Uterus (tissue), 2 donors: ENCODE measurements around the gene RPL37A.

ENCODE experiments used
- POLR2A ChIP-seq, 2 donors: fragments of 450-650 bp; IDR thresholded peaks; one replicate each; pipeline ENCODE4 v1.6.1; 2016; ENCODE audit warnings: antibody characterized with exemption in 2 of 2, mild to moderate bottlenecking in 1 of 2, moderate library complexity in 1 of 2
- TF ChIP-seq, protein P1 (sequence below), 4 experiments: fragments of 200-600 bp in 2 of 4; fragments of 450-650 bp in 2 of 4; sonication (generic) in 2 of 4; IDR thresholded peaks; one replicate each; pipeline ENCODE4 v1.5.1; 2016 to 2019; ENCODE audit warnings: antibody characterized with exemption in 4 of 4, mild to moderate bottlenecking in 2 of 4, moderate library complexity in 1 of 4

DNA sequence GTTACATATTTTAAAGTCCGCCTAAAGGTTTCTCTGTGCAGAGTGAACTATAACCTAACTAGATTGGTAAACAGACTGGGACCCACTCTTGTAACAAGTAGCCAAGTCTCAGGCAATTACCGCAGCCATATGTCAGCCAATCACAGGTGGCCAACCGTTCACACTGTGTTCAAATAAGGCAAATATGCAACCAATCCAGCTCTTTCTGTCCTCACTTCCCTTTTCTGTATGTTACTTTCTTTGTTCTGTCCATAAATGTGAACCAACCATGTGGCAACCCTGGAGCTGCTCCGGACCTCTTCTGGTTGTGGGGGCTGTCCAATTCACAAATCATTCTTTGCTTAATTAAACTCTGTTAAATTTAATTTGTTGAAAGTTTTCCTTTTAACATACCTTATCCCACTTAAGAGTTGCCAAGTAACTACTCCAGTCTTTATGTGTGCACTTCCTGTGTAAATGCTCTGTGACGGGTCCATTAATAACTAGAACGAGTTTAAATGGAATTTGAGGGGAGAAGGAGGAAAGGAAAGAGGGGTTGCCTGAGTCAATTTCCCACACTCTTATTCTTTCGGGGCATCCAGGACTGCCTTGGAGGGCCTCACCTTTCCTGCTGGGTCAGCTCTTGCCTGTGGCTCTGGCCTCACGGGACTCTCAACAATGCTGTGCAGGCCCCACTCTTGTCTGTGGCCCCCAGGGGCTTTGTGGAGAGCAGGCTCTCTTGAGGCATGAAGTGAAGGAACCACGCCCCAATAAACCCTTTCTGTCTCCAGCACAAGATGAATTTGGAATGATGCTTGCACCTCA is 6.6 kb upstream of the RPL37A start:
- no peak for TF ChIP-seq POLR2A (IDR thresholded peaks at IDR 0.05)
- TF ChIP-seq, protein P1, sequence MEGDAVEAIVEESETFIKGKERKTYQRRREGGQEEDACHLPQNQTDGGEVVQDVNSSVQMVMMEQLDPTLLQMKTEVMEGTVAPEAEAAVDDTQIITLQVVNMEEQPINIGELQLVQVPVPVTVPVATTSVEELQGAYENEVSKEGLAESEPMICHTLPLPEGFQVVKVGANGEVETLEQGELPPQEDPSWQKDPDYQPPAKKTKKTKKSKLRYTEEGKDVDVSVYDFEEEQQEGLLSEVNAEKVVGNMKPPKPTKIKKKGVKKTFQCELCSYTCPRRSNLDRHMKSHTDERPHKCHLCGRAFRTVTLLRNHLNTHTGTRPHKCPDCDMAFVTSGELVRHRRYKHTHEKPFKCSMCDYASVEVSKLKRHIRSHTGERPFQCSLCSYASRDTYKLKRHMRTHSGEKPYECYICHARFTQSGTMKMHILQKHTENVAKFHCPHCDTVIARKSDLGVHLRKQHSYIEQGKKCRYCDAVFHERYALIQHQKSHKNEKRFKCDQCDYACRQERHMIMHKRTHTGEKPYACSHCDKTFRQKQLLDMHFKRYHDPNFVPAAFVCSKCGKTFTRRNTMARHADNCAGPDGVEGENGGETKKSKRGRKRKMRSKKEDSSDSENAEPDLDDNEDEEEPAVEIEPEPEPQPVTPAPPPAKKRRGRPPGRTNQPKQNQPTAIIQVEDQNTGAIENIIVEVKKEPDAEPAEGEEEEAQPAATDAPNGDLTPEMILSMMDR (IDR thresholded peaks at IDR 0.05): no peak
